Mesenteric fat pad (tissue), 1 donor: ENCODE data around the gene TRIM9. TPM values are rescaled to one million over a fixed set of nuclear protein-coding genes. Genes with fewer than 3 reads are reported as not detected.

Experiments used
- DNase-seq: peaks from one replicate; pipeline ENCODE4 v3.0.0-alpha.2; 2020; ENCODE audit warnings: low spot score
- total RNA-seq: library from RNA; stranded (reverse); fragmentation: NEBNext Ultra II Directional; extraction: Animal tissue kit (Norgen Biotek cat#: 25700); gene quantifications from one replicate; pipeline ENCODE4 v1.2.1, GENCODE V29; 2021
- donor health status: DM: yes; HTN: yes; CAD: no.

TRIM9 gene
- total RNA-seq, 1 donor from 2014 or later, result 1.3 TPM

GRCh38 chr14:51058382-51058781 is 36.5 kb downstream of the TRIM9 start:
- no peak for DNase-seq

GRCh38 chr14:51056421-51056820 is 38.5 kb downstream of the TRIM9 start:
- no peak for DNase-seq

- no peak for DNase-seq
Measured at GRCh38 chr14:51053157-51053556, 41.7 kb downstream of the TRIM9 start.

- DNase-seq, result no peak
Measured at GRCh38 chr14:51044961-51045360, 49.9 kb downstream of the TRIM9 start.

- DNase-seq, result no peak
Measured at GRCh38 chr14:51041883-51042282, 53.0 kb downstream of the TRIM9 start.

- DNase-seq, result no peak
Measured at GRCh38 chr14:51041108-51041531, 53.8 kb downstream of the TRIM9 start.

GRCh38 chr14:51039252-51039651 is 55.7 kb downstream of the TRIM9 start:
- DNase-seq, result no peak

- no peak for DNase-seq
Measured at GRCh38 chr14:51035611-51036192, 59.2 kb downstream of the TRIM9 start.

- DNase-seq, result no peak
Measured at GRCh38 chr14:51028851-51029754, 65.8 kb downstream of the TRIM9 start.

GRCh38 chr14:51028361-51028760 is 66.5 kb downstream of the TRIM9 start:
- DNase-seq, result no peak

- DNase-seq, result no peak
Measured at GRCh38 chr14:51024377-51024776, 70.5 kb downstream of the TRIM9 start.

- no peak for DNase-seq
Measured at GRCh38 chr14:51023964-51024363, 70.9 kb downstream of the TRIM9 start.

GRCh38 chr14:51022769-51023168 is 72.1 kb downstream of the TRIM9 start:
- no peak for DNase-seq

GRCh38 chr14:51020024-51020710 is 74.7 kb downstream of the TRIM9 start:
- DNase-seq, result no peak

GRCh38 chr14:51019089-51019488 is 75.8 kb downstream of the TRIM9 start:
- no peak for DNase-seq

- DNase-seq, result no peak
Measured at GRCh38 chr14:51018521-51018920, 76.4 kb downstream of the TRIM9 start.

GRCh38 chr14:51014625-51015024 is 80.3 kb downstream of the TRIM9 start:
- no peak for DNase-seq

GRCh38 chr14:51014086-51014485 is 80.8 kb downstream of the TRIM9 start:
- no peak for DNase-seq

- no peak for DNase-seq
Measured at GRCh38 chr14:51012055-51012454, 82.8 kb downstream of the TRIM9 start.

GRCh38 chr14:51008446-51008845 is 86.5 kb downstream of the TRIM9 start:
- DNase-seq, result no peak

- no peak for DNase-seq
Measured at GRCh38 chr14:51006781-51007211, 88.1 kb downstream of the TRIM9 start.

GRCh38 chr14:51006324-51006723 is 88.6 kb downstream of the TRIM9 start:
- no peak for DNase-seq
